GM10248 (cell line): ENCODE data around the gene NHP2.
A peak's percentile ranks its signal among the peaks of the same experiment; 100 is the strongest.

ENCODE experiments used
- CTCF ChIA-PET: fragments of 300-600 bp; sonication (Branson Sonifier 250); formaldehyde crosslinking; extraction: SDS; loops from one replicate; lab custom pipeline; 2021; ENCODE audit warnings: antibody characterized with exemption; lab: Yijun Ruan, JAX
- POLR2A ChIA-PET: fragments of 350-650 bp; sonication (Branson Sonifier 250); formaldehyde crosslinking; extraction: SDS; loops from one replicate; lab custom pipeline; 2020; ENCODE audit warnings: antibody characterized with exemption; lab: Yijun Ruan, JAX
- DNase-seq: peaks from one replicate; pipeline ENCODE4 v3.0.0; 2012; ENCODE audit errors: extremely low spot score
- CTCF ChIP-seq: IDR thresholded peaks from 2 replicates; pipeline ENCODE4 v1.5.1; 2012; ENCODE audit warnings: mild to moderate bottlenecking, low read depth; ENCODE audit errors: extremely low read depth, missing control alignments, control extremely low read depth

The NHP2 gene

GRCh38 chr5:178122346-178122745 lies 31.3 kb downstream of the NHP2 start:
- ChIA-PET POLR2A (no interaction called here), CTCF (interaction anchor here (1.4 to 4.3 kb wide), 4 partner anchors 14 to 47 kb away, joined by 3 to 30 read pairs (median 16); no protein-coding TSS in a partner anchor)
- TF ChIP-seq CTCF, result no peak
- no peak for DNase-seq

- no peak for TF ChIP-seq CTCF
- ChIA-PET POLR2A (interaction anchor here (1.2 kb wide), 1 partner anchor 82 kb away, joined by 3 read pairs; the partner anchor contains the start of gene HNRNPAB), CTCF (interaction anchor here (0.8 to 5.4 kb wide), 21 partner anchors 9 to 117 kb away, joined by 3 to 42 read pairs (median 10); partner anchors contain the start of genes NHP2 and RMND5B)
- DNase-seq, result no peak
Observed at GRCh38 chr5:178121391-178122276, 32.1 kb downstream of the NHP2 start.

GRCh38 chr5:178120607-178121357 lies 32.9 kb downstream of the NHP2 start:
- TF ChIP-seq CTCF, result peak; percentile 81
- ChIA-PET CTCF (interaction anchor here (0.8 to 5.4 kb wide), 22 partner anchors 9 to 118 kb away, joined by 3 to 42 read pairs (median 9); partner anchors contain the start of genes NHP2 and RMND5B), POLR2A (interaction anchor here (1.0 to 1.2 kb wide), 3 partner anchors 8 to 83 kb away, joined by 3 to 5 read pairs (median 3); partner anchors contain the start of gene HNRNPAB)
- DNase-seq, result peak; percentile 88

GRCh38 chr5:178119915-178120606 lies 33.6 kb downstream of the NHP2 start:
- CTCF ChIA-PET, result interaction anchor here (1.2 to 5.4 kb wide), 19 partner anchors 9 to 101 kb away, joined by 3 to 42 read pairs (median 10); partner anchors contain the start of genes NHP2 and RMND5B
- POLR2A ChIA-PET, result interaction anchor here (1.0 to 1.2 kb wide), 3 partner anchors 8 to 84 kb away, joined by 3 to 5 read pairs (median 3); partner anchors contain the start of gene HNRNPAB
- no peak for TF ChIP-seq CTCF
- DNase-seq, result no peak

GRCh38 chr5:178117923-178118701 lies 35.6 kb downstream of the NHP2 start:
- CTCF ChIA-PET, result interaction anchor here (0.9 to 5.4 kb wide), 4 partner anchors 11 to 42 kb away, joined by 3 to 28 read pairs (median 16); partner anchors contain the start of gene RMND5B
- no peak for TF ChIP-seq CTCF
- DNase-seq, result no peak
- POLR2A ChIA-PET, result interaction anchor here (0.6 kb wide), 1 partner anchor 12 kb away, joined by 3 read pairs; no protein-coding TSS in a partner anchor
